ENCODE results near the gene TMEM158.

TMEM158 gene

GRCh38 chr3:45211466-45212094 is 14.5 kb downstream of the TMEM158 start:
- no peak for TF ChIP-seq CTCF (IDR thresholded peaks at IDR 0.05; ENCODE audit: low read depth, low read length)
- TF ChIP-seq POLR2A (IDR thresholded peaks at IDR 0.05; ENCODE audit: extremely low read depth, insufficient read length), result no peak
- no peak for TF ChIP-seq MYC (IDR thresholded peaks at IDR 0.05; ENCODE audit: low read depth, low read length)
- no peak for TF ChIP-seq MAX (IDR thresholded peaks at IDR 0.05; ENCODE audit: low read depth, low read length)
- DNase-seq (ENCODE audit: low read depth), result no peak
- no peak overlapping the region for H3K4me3 ChIP-seq (ENCODE audit: low read depth, low read length)

GRCh38 chr3:45210308-45211041 is 15.6 kb downstream of the TMEM158 start:
- TF ChIP-seq CTCF (IDR thresholded peaks at IDR 0.05; ENCODE audit: low read depth, low read length) (peak; percentile 74), MAX (IDR thresholded peaks at IDR 0.05; ENCODE audit: low read depth, low read length) (no peak)
- H3K4me3 ChIP-seq (ENCODE audit: low read depth, low read length), result no peak overlapping the region
- DNase-seq (ENCODE audit: low read depth), result peak; percentile 79

GRCh38 chr3:45209526-45209925 is 16.6 kb downstream of the TMEM158 start:
- TF ChIP-seq CTCF (IDR thresholded peaks at IDR 0.05; ENCODE audit: low read depth, low read length) (no peak), POLR2A (IDR thresholded peaks at IDR 0.05; ENCODE audit: extremely low read depth, insufficient read length) (no peak), MYC (IDR thresholded peaks at IDR 0.05; ENCODE audit: low read depth, low read length) (no peak), MAX (IDR thresholded peaks at IDR 0.05; ENCODE audit: low read depth, low read length) (no peak)
- no peak for DNase-seq (ENCODE audit: low read depth)
- H3K4me3 ChIP-seq (ENCODE audit: low read depth, low read length), result no peak overlapping the region

- no peak for DNase-seq (ENCODE audit: low read depth)
- TF ChIP-seq CTCF (IDR thresholded peaks at IDR 0.05; ENCODE audit: low read depth, low read length) (no peak), MYC (IDR thresholded peaks at IDR 0.05; ENCODE audit: low read depth, low read length) (no peak), MAX (IDR thresholded peaks at IDR 0.05; ENCODE audit: low read depth, low read length) (no peak), POLR2A (IDR thresholded peaks at IDR 0.05; ENCODE audit: extremely low read depth, insufficient read length) (no peak)
- no peak overlapping the region for H3K4me3 ChIP-seq (ENCODE audit: low read depth, low read length)
Observed at GRCh38 chr3:45208586-45208985, 17.5 kb downstream of the TMEM158 start.

GRCh38 chr3:45207446-45207845 is 18.6 kb downstream of the TMEM158 start:
- TF ChIP-seq POLR2A (IDR thresholded peaks at IDR 0.05; ENCODE audit: extremely low read depth, insufficient read length) (no peak), MAX (IDR thresholded peaks at IDR 0.05; ENCODE audit: low read depth, low read length) (no peak), MYC (IDR thresholded peaks at IDR 0.05; ENCODE audit: low read depth, low read length) (no peak), CTCF (IDR thresholded peaks at IDR 0.05; ENCODE audit: low read depth, low read length) (no peak)
- H3K4me3 ChIP-seq (ENCODE audit: low read depth, low read length), result no peak overlapping the region
- DNase-seq (ENCODE audit: low read depth), result no peak
